Dermis blood vessel endothelial cell (primary cell): Measurements from ENCODE around the gene TESK1. TPM values are rescaled to one million over a fixed set of nuclear protein-coding genes. Genes with fewer than 3 reads are reported as not detected.
"Not testable (repeated sequence)": the region's sequence is repeated elsewhere in the genome, so short reads cannot be mapped to it uniquely, and the experiment has no call there.

ENCODE experiments used
- DNase-seq: peaks from one replicate; pipeline ENCODE4 v3.0.0; 2010
- total RNA-seq: library from RNA; depleted of rRNA; stranded (reverse); fragments of >200 nt; gene quantifications from 2 replicates; pipeline ENCODE4 v1.2.3, GENCODE V29; 2014

TESK1 gene
- 8.7 and 11.6 TPM in 2 replicates for total RNA-seq

DNA sequence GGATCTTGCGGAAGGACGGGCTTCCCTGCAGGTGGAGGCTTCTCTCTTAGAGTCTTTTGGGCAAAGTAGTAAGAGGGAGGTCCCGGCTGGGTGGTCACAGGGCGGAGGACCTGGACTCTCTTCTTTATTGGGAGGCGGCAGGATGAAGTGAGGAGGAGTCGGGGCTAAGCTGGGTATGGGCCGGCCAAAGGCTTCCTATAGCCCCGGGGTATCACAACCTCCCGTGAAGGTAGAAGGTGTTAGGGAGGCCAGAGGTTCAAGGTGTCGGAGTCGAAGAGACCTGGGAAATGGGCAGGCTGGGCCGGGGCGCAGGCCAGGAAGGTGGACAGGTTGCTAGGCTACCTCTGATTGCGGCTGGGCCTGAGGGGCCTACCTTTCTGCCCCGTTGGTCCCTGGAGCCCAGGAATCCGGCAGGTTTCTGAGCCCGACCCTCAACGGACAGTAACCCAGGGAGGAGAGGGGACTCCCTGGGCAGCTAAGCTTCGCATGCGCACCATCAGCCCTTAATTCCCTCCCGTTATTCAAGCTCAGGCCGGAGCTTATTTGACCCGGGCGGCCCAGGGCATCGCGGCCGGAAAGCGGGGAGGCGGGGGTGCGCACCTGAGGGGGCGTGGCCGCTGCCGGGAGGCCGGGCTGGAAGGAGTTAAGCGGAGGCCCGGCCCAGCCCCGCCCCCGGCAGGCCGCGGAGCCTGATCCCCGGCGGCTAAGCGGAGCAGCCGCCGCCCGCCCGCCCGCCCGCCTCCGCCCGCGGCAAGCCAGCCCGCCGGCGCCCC is at the start of gene TESK1:
Gene TESK1, plus strand, starts transcription at position 685 of the 773 bp plus-strand sequence. CDS start 358 bp downstream, outside the sequence.
- DNase-seq = peak; percentile 68

GRCh38 chr9:35555881-35556280 is 49.2 kb upstream of the TESK1 start:
- DNase-seq = no peak

DNA sequence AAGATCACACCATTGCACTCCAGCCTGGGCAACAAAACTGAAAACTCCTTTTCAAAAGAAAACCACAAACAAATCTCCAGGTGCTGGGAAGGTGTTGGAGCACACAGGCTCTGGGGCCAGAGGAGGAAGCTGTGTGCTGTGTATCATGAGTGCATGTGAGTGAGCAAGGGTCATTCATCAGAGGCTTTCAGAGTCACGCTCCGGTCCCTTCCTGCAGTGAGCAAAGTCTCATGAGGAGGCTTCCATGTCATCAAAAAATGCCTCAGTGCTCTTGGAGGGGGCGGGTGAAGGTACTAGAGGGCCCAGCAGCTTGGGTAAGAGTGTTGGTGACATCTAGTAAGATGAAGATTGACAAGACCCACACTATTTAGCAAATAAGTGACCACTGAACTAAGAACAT is 48.3 kb upstream of the TESK1 start:
- DNase-seq = no peak

- no peak for DNase-seq
Observed at GRCh38 chr9:35557320-35557719, 47.7 kb upstream of the TESK1 start.

DNA sequence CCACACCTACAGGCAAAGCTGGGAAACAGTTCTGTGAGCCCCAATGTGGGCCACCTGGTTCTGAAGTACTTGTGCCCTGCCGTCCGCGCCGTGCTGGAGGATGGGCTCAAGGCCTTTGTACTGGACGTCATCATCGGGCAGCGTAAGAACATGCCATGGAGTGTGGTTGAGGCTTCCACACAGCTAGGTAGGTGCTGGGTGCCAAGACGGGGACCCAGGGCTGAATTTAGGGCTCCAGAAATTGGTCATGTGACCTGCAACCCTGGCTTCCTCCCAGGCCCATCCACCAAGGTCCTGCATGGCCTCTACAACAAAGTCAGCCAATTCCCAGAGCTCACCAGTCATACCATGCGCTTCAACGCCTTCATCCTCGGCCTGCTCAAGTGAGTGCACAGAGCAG is 46.9 kb upstream of the TESK1 start:
- no peak for DNase-seq

GRCh38 chr9:35559792-35560530 is 45.1 kb upstream of the TESK1 start:
- DNase-seq = no peak

- no peak for DNase-seq
Observed at GRCh38 chr9:35560625-35561337, 44.3 kb upstream of the TESK1 start.

DNA sequence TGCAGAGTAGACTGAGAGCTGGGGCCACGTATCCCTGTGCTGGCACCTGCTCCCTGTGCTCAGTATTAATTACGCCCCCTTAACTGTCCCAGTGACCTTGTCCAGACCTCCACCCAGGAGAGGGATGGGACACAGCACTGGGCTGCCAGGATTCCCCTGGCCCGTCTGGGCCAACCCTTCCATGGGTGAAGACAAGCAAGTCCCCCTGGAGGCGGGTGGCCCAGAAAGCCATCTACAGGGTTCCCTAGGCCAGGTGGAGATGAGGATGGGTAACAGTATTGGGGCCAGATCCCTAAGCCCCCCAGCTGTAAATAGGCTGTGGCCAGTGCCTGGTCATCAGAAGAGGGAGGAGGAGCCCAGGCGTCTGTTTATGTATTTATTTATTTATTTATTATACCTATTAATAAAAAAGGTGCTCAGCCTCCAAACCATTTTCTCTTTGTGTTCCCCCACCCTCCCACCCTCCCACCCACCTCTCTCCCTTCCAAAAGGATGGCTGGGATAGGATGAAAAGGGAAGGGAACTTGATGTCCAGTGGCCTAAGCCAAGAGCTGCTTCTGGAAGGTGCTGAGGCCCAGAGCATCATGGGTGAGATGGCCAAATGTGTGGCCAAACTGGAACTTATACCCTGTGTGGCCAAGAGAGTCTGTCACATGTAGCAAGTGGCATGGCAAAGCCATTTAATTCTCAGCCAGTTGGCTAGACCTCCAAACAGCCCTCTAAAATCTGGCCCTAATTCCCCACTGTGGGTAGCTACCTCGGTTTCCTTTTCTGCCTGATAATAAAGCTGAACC is 43.4 kb upstream of the TESK1 start:
- DNase-seq = no peak

DNA sequence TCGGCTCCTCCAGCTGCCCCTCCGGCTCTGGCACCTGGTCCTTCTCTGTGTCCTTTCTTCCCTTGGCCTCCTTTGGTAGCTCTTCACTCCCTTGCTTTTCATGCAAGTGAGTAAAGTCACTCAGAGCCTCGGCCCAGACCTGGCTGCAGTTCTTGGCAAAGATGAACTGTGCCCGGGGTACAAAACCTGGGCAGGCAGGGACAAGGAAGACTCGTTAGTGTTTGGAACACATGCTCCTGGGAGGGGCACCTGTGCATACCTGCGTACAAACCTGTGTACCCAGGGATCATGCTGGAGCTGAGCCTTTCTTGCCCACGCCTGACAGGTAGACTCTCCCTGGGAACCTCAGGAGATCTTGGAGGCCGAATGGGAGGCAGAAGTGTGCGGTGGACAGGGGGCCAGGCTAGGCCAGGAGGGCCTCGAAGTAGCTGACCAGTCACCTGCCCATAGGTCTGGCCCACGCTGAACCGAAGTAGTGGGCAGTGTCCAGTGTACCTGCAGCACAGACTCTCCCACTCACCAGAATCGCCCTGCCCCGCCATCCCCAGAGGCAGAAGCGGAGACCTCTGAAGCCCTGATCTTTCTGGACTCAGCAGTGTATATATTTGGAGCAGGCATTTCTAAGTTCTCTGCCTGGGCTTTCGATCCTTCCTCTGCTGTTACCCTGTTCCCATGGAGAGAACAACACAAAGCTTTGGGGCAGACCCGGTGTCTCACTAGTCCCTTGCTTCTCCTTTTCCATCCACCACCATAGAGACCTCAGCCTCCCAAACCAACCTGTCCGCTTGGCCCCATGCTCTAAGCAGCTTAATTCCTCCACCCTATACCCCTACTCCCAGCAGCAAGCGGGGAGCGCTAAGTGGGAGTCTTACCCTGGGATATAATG is 41.9 kb upstream of the TESK1 start:
- peak; percentile 21 for DNase-seq

- peak; percentile 65 for DNase-seq
Observed at GRCh38 chr9:35563791-35564197, 41.3 kb upstream of the TESK1 start.

- no peak for DNase-seq
Observed at GRCh38 chr9:35564658-35565061, 40.4 kb upstream of the TESK1 start.

DNA sequence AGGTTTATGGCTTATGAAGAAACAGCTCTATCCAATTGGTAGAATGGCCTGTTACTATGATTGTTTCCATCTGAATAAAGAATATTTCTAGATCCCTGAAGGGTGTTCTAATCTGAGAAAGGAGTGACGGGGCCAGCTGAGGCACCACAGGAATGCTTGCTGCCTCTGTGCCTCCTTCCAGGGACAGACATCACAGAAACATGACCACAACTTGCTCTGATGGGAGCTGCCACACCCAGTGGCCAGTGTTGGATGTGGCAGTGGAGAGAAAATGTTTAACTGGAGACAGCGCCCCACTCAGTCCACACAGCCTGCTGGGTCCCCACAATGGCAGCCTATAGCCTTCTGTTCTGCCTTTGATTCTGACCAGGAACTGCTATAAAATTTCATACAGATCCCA is 38.6 kb upstream of the TESK1 start:
- no peak for DNase-seq

DNA sequence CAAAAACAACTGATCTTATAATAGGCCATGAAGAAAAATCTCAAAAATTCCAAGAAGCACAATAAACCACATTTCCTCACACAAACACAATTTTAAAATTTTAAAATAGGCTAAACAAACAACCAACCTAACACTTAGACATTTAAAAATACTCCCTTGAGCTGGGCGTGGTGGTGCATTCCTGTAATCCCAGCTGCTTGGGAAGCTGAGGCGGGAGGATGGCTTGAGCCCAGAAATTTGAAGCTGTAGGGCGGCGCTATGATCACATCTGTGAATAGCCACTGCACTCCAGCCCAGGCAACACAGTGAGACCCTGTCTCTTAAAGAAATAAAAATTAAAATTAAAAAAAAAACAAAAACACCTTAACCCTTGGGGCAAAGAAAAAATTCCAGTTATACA is 36.9 kb upstream of the TESK1 start:
- no peak for DNase-seq

DNA sequence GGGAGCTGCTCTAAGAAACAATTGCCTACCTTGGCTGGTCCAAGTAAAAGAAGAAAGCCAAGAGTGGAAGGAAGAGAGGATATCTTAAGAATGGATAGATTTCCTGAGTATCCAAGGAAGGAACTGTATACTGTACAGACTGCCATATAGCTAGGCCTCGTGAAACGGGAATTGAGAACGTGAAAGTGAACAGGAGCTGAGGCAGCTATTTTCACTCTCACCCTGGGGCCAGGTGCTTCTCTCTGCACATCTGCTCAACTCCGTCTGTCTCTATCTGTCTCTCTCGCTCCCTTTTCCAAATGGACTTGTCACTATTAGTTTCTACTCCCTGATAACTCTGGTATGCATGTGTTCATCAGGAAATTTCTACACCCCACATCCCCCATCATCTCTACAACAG is 35.9 kb upstream of the TESK1 start:
- no peak for DNase-seq

GRCh38 chr9:35570709-35571504 is 34.2 kb upstream of the TESK1 start:
- no peak for DNase-seq

DNA sequence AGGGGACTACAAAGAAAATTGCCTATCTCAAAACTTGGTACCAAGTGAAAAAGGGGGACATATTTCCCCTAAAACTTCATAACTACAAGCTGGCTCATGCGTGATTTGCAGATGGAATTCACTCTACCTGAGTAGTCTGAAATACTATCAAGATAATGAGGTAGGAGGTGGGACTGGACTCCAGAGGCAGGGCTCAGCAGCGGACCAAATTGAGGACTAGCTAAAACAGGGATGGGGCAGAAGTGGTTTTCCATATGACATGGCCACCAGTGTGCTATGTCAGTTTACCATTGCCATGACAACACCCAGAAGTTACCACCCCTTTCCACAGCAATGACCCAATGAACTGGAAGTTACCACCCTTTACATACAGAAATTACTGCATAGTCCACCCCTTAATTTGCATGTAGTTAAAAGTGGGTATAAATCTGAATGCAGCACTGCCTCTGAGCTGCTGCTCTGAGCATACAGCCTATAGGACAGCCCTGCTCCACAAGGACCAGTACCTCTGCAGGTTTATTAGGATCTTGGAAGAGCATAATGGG is 30.4 kb upstream of the TESK1 start:
- DNase-seq = no peak

DNA sequence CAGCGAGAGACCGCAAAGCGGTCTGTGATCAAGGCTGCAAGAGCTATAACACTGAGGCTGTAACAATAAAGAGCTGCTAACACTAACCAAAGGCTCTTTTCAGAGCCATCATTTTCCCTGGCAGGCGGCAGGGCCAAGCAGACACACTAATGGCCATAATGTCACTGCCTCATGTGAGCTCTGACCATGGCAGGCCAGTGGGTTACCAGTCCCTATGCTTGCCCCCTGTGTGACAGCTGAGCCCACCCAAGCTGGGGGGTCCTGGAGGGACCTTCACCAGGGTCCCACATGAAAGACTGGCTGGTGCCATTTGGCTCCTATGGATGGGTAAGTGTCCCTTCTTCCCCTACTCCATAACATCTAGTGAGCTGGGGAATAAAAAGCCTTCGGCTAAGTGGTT is 29.6 kb upstream of the TESK1 start:
- DNase-seq = no peak

- no peak for DNase-seq
Observed at GRCh38 chr9:35577486-35577885, 27.6 kb upstream of the TESK1 start.

DNA sequence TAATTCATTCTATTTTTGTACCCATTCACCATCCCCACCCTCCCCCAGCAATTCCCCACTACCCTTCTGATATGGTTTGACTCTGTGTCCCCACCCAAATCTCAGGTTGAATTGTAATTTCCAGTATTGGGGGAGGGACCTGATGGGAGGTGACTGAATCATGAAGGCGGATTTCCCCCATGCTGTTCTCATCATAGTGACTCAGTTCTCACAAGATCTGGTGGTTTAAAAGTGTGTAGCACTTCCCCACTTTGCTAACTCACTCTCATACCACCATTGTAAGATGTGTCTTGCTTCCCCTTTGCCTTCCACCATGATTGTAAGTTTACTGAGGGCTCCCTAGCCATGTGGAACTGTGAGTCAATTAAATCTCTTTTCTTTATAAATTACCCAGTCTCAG is 25.9 kb upstream of the TESK1 start:
- DNase-seq = no peak

DNA sequence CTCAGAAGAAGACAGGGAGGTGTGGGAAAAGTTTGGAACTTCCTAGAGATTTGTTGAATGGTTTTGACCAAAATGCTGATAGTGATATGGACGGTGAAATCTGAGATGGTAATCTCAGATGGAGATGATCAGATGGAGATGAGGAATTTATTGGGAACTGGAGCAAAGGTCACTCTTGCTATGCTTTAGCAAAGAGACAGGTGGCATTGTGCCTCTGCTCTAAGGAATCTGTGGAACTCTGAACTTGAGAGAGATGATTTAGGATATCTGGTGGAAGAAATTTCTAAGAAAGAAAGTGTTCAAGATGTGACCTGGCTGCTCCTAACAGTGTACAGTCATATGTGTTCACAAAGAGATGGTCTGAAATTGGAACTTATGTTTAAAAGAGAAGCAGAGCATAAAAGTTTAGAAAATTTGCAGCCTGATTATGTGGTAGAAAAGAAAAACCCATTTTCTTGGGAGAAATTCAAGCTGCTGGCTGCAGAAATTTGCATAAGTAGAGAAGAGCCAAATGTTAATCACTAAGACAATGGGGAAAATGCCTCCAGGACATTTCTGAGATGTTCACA is 25.3 kb upstream of the TESK1 start:
- not testable (repeated sequence) for DNase-seq
